OCI-LY3 (cell line): ENCODE results near the gene ANKFN1.

ENCODE experiments used
- H2AFZ ChIP-seq: fragments of 200-600, 300-600 bp; shearing (Covaris generic); 2 replicates; pipeline ENCODE4 v1.6.0; 2014; ENCODE audit warnings: antibody characterized with exemption, low read depth, low read length
- H3K27ac ChIP-seq: fragments of 200-600, 300-600 bp; sonication (generic); 2 replicates; pipeline ENCODE4 v1.5.1; 2014; ENCODE audit warnings: mild to moderate bottlenecking, low read length, moderate library complexity, mixed read lengths
- H3K27me3 ChIP-seq: fragments of 200-600, 300-600 bp; sonication (generic); 2 replicates; pipeline ENCODE4 v1.6.1; 2014; ENCODE audit warnings: low read depth, low read length, mixed read lengths
- H3K36me3 ChIP-seq: fragments of 200-600, 300-600 bp; sonication (generic); replicated peaks from 2 replicates; pipeline ENCODE3; 2014; ENCODE audit warnings: low read depth, low read length, mixed read lengths
- H3K4me1 ChIP-seq: fragments of 300-600, 200-600 bp; sonication (generic); 2 replicates; pipeline ENCODE4 v1.6.1; 2014; ENCODE audit warnings: low read length, mixed read lengths
- H3K4me2 ChIP-seq: fragments of 200-600, 300-600 bp; sonication (generic); 2 replicates; pipeline ENCODE4 v1.6.1; 2014; ENCODE audit warnings: low read length, mixed read lengths
- H3K4me3 ChIP-seq: fragments of 300-600, 200-600 bp; sonication (generic); 2 replicates; pipeline ENCODE4 v1.5.1; 2014; ENCODE audit warnings: antibody characterized with exemption, mild to moderate bottlenecking, low read length, moderate library complexity
- H3K79me2 ChIP-seq: fragments of 300-600, 200-600 bp; shearing (Covaris generic); 2 replicates; pipeline ENCODE4 v1.6.1; 2014; ENCODE audit warnings: mild to moderate bottlenecking, low read length, mixed read lengths
- H3K9ac ChIP-seq: fragments of 300-600, 200-600 bp; shearing (Covaris generic); 2 replicates; pipeline ENCODE4 v1.6.0; 2014; ENCODE audit warnings: mild to moderate bottlenecking, low read length, moderate library complexity
- H3K9me3 ChIP-seq: fragments of 200-600, 300-600 bp; shearing (Covaris generic); 2 replicates; pipeline ENCODE4 v1.6.1; 2014; ENCODE audit warnings: low read length, mixed read lengths; ENCODE audit not compliant: insufficient read depth
- H4K20me1 ChIP-seq: fragments of 200-600, 300-600 bp; sonication (generic); 2 replicates; pipeline ENCODE4 v1.6.1; 2016; ENCODE audit warnings: low read length, mixed read lengths; ENCODE audit not compliant: insufficient read depth
- CTCF ChIP-seq: fragments of 200-600, 300-600 bp; sonication (generic); IDR thresholded peaks from 2 replicates; pipeline ENCODE4 v1.5.1; 2014; ENCODE audit warnings: antibody characterized with exemption, low read length, low read depth
- EZH2phosphoT487 ChIP-seq: fragments of 200-600 bp; shearing (Covaris generic); IDR thresholded peaks from 2 replicates; pipeline ENCODE4 v1.6.1; 2018; ENCODE audit warnings: antibody characterized with exemption, mixed run types, low read depth

ANKFN1 gene

DNA sequence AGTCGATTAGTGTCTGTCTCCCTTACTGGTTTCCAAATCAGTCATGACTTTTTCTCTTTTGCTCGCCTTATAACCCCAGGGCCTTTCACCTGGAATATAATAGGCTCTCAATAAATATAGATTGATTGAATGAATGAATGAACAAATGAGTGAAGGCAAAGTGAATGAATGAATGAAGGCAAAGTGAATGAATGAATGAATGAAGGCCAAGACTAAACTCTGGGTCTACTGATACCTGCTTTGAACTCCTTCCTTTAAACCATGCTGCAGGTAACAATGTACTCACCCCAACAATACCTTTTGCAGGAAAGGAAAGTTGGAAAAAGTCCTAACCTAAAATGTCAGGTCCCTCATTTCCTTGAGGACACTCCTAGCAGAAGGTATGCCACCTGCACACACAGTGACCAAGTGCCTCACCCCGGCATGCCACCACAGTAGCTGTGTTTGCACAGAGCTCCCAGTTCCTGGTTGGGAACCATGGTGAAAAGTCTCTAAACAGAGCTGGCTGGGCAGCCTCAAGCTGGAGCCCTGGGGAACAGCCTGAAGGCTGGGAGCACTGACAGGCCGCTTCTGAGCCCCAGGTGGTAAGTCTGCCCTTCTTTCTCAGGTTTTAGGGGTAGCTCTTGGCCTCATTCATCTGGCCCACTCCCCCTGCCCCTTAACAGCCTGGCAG, 42.7 kb upstream of the ANKFN1 start:
- H3K9ac ChIP-seq, result no peak overlapping the region
- H3K27me3 ChIP-seq, result peaks cover 44% of the 10 kb centered on the region
- H3K4me1 ChIP-seq, result peaks cover 8% of the 10 kb centered on the region
- H3K36me3 ChIP-seq, result no peaks in the 10 kb centered on the region
- TF ChIP-seq CTCF (no peak), EZH2phosphoT487 (no peak)
- H3K79me2 ChIP-seq, result no peaks in the 10 kb centered on the region
- no peak overlapping the region for H2AFZ ChIP-seq
- no peak overlapping the region for H3K4me2 ChIP-seq
- no peak overlapping the region for H3K4me3 ChIP-seq
- no peaks in the 10 kb centered on the region for H3K9me3 ChIP-seq
- H3K27ac ChIP-seq, result no peak overlapping the region
- H4K20me1 ChIP-seq, result no peaks in the 10 kb centered on the region

GRCh38 chr17:56111706-56112485, 41.4 kb upstream of the ANKFN1 start:
- no peak for TF ChIP-seq CTCF
- Histone ChIP-seq H3K4me1 (peaks cover 8% of the 10 kb centered on the region), H3K27ac (no peak overlapping the region), H2AFZ (no peak overlapping the region), H3K27me3 (peaks cover 44% of the 10 kb centered on the region), H3K36me3 (no peaks in the 10 kb centered on the region), H3K4me3 (no peak overlapping the region), H4K20me1 (no peaks in the 10 kb centered on the region), H3K4me2 (no peak overlapping the region), H3K9ac (no peak overlapping the region), H3K79me2 (no peaks in the 10 kb centered on the region), H3K9me3 (no peaks in the 10 kb centered on the region)

DNA sequence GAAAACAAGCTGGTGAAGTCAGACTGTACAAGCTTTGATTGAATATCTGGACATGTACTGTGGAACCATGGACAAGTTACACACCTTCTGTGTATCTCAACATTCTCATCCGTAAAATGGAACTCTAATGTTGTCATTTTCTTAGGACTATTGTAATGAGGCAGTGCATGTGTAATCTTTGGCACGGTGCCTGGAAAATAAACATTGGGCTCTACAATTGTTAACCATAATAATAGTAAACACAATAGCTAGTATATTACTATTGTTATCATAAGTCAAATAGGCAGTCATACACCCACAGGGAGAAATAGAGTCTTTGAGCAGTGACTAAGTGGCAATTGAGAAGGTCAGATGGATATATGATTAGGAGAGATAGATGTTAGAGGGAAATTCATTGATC, 39.8 kb upstream of the ANKFN1 start:
- no peak overlapping the region for H3K9ac ChIP-seq
- H3K4me2 ChIP-seq, result no peak overlapping the region
- no peaks in the 10 kb centered on the region for H3K79me2 ChIP-seq
- H3K27me3 ChIP-seq, result peaks cover 39% of the 10 kb centered on the region
- H2AFZ ChIP-seq, result no peak overlapping the region
- no peaks in the 10 kb centered on the region for H4K20me1 ChIP-seq
- TF ChIP-seq EZH2phosphoT487 (no peak), CTCF (no peak)
- H3K27ac ChIP-seq, result no peak overlapping the region
- H3K36me3 ChIP-seq, result no peaks in the 10 kb centered on the region
- no peak overlapping the region for H3K4me3 ChIP-seq
- peaks cover 7% of the 10 kb centered on the region for H3K4me1 ChIP-seq
- no peaks in the 10 kb centered on the region for H3K9me3 ChIP-seq

DNA sequence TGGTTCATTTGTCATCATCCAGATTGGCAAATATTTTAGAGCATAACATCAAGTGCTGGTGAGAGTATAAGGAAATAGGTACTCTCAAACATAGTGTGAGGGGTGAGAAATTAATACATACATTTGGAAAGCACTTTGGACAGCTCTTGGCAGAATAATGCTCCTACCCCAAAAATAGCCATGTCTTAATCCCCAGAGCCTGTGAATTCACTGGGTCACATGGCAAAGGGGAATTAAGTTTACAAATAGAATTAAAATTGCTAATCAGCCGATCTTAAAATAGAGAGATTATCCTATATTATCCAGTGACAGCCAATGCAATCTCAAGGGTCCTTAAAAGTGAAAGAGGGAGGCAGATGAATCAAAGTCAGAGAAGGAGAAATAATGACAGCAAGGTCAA, 38.8 kb upstream of the ANKFN1 start:
- Histone ChIP-seq H3K4me1 (no peaks in the 10 kb centered on the region), H3K9me3 (no peaks in the 10 kb centered on the region), H3K4me3 (no peak overlapping the region), H3K27ac (no peak overlapping the region), H3K27me3 (peaks cover 39% of the 10 kb centered on the region), H3K9ac (no peak overlapping the region), H3K36me3 (no peaks in the 10 kb centered on the region), H3K4me2 (no peak overlapping the region), H3K79me2 (no peaks in the 10 kb centered on the region), H2AFZ (no peak overlapping the region), H4K20me1 (no peaks in the 10 kb centered on the region)
- TF ChIP-seq CTCF, result no peak
- no peak for TF ChIP-seq EZH2phosphoT487
